HL-60 (cell line): Measurements from ENCODE around the gene SHROOM3.

ENCODE experiments used
- CTCF ChIP-seq: IDR thresholded peaks from one replicate; pipeline ENCODE4 v1.5.1; 2011; ENCODE audit warnings: low read length, control low read depth, inconsistent platforms; ENCODE audit not compliant: insufficient read depth
- GABPA ChIP-seq: IDR thresholded peaks from 2 replicates; pipeline ENCODE4 v1.6.1; 2012; ENCODE audit warnings: low read depth
- POLR2AphosphoS5 ChIP-seq: IDR thresholded peaks from 2 replicates; pipeline ENCODE4 v1.6.1; 2012; ENCODE audit warnings: low read depth
- SPI1 ChIP-seq: IDR thresholded peaks from 2 replicates; pipeline ENCODE4 v1.6.1; 2012; ENCODE audit warnings: low read depth, mild to moderate bottlenecking, borderline replicate concordance

GRCh38 chr4:76716658-76717057 lies 281.6 kb downstream of the SHROOM3 start:
- TF ChIP-seq CTCF (no peak), POLR2AphosphoS5 (no peak), GABPA (no peak), SPI1 (peak; percentile 79)
